NCI-H524 treated with DMSO at 0.1 percent for 48 hours (cell line): ENCODE measurements around the gene ALG3.
"Not testable (repeated sequence)": the region's sequence is repeated elsewhere in the genome, so short reads cannot be mapped to it uniquely, and the experiment has no call there.

Experiments used
- DNase-seq: peaks from one replicate; lab custom pipeline; 2025; lab: John Stamatoyannopoulos, UW

The ALG3 gene

GRCh38 chr3:184248454-184249411 lies at the start of gene ALG3:
ALG3 (minus strand) TSS chr3:184248962; CDS start chr3:184248940, 22 bp downstream.
- peak; percentile 39 for DNase-seq

GRCh38 chr3:184296616-184297015 lies 47.9 kb upstream of the ALG3 start:
- no peak for DNase-seq

- DNase-seq = no peak
These were observed 47.0 kb upstream of the ALG3 start for GRCh38 chr3:184295771-184296170.

GRCh38 chr3:184291738-184292445 lies 43.1 kb upstream of the ALG3 start:
- no peak for DNase-seq

GRCh38 chr3:184291044-184291737 lies 42.4 kb upstream of the ALG3 start:
- DNase-seq = no peak

- DNase-seq = no peak
These were observed 41.6 kb upstream of the ALG3 start for GRCh38 chr3:184290331-184290730.

- DNase-seq = peak; percentile 47
These were observed 40.7 kb upstream of the ALG3 start for GRCh38 chr3:184289426-184289938.

GRCh38 chr3:184284696-184285095 lies 35.9 kb upstream of the ALG3 start:
- DNase-seq = peak; percentile 77

- DNase-seq = no peak
These were observed 34.9 kb upstream of the ALG3 start for GRCh38 chr3:184283681-184284080.

GRCh38 chr3:184282941-184283340 lies 34.2 kb upstream of the ALG3 start:
- no peak for DNase-seq

GRCh38 chr3:184277366-184277765 lies 28.6 kb upstream of the ALG3 start:
- DNase-seq = no peak

GRCh38 chr3:184275961-184276910 lies 27.5 kb upstream of the ALG3 start, which contains the start of gene ECE2:
ECE2 (plus strand) TSS chr3:184276022; CDS start chr3:184276154, 132 bp downstream.
- DNase-seq = no peak

GRCh38 chr3:184275381-184275701 lies 26.6 kb upstream of the ALG3 start:
- DNase-seq = no peak

GRCh38 chr3:184272269-184272668 lies 23.5 kb upstream of the ALG3 start:
- DNase-seq = no peak

- not testable (repeated sequence) for DNase-seq
These were observed 18.5 kb upstream of the ALG3 start for GRCh38 chr3:184267249-184267648.

- peak; percentile 20 for DNase-seq
These were observed 14.0 kb upstream of the ALG3 start for GRCh38 chr3:184262764-184263179.

GRCh38 chr3:184261854-184262763 lies 13.3 kb upstream of the ALG3 start:
- DNase-seq = peak; percentile 56

- peak; percentile 75 for DNase-seq
These were observed 12.6 kb upstream of the ALG3 start, which contains the start of gene CAMK2N2 for GRCh38 chr3:184261270-184261853. CAMK2N2 (minus strand) TSS chr3:184261553; CDS start chr3:184261285, 268 bp downstream.

- DNase-seq = no peak
These were observed 12.0 kb upstream of the ALG3 start for GRCh38 chr3:184260724-184261269.
